Measurements from ENCODE around the gene HYDIN. TPM values are rescaled to one million over a fixed set of nuclear protein-coding genes. Genes with fewer than 3 reads are reported as not detected.
"Not testable (repeated sequence)": the region's sequence is repeated elsewhere in the genome, so short reads cannot be mapped to it uniquely, and the experiment has no call there.

The HYDIN gene
- total and polyA plus RNA-seq, 4 experiments from 2014 or later = not detected

DNA sequence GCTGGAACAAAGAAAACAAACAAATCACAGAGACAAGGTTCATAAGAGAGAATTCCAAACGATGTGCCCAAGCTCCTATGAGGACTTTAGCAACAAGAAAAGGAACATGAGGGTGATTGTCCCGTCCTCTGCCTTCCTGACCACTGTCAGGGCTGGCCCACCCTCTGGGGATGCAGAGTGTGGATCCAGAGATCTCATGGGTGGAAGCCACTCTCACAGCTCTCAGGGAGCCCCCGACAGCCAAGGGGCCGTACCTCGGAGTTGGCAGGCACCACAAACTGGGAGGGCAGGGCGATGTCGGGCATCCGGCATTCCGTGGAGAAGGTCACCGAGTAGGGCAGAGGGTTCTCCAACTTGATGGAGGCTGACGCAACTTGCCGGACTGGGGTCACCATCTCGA is 412.4 kb downstream of the HYDIN start:
- H3K4me3 Mint-ChIP-seq; H3K9me3 Mint-ChIP-seq; H3K4me1 Mint-ChIP-seq; H3K9me3 ChIP-seq (ENCODE audit: control insufficient read depth in 1 of 2, low read length in 2 of 2); H3K4me3 ChIP-seq (ENCODE audit: low read length in 2 of 2); H3K27me3 ChIP-seq (ENCODE audit: insufficient read depth, low read length); H3K27me3 Mint-ChIP-seq; H3K27ac Mint-ChIP-seq; H3K36me3 Mint-ChIP-seq; CTCF ChIA-PET (ENCODE audit: partially characterized antibody); DNase-seq; H3K4me1 ChIP-seq (ENCODE audit: insufficient read depth, low read length); H3K27ac ChIP-seq (ENCODE audit: low read depth, low read length); POLR2A ChIA-PET (ENCODE audit: partially characterized antibody); H3K36me3 ChIP-seq (ENCODE audit: insufficient read depth, low read length); intact Hi-C loops (cut with micrococcal nuclease): not testable (repeated sequence)

- H3K27me3 Mint-ChIP-seq = peaks cover 12 to 27% of the 10 kb centered on the region in 2 donors
- no peak overlapping the region for H3K27ac Mint-ChIP-seq
- H3K36me3 Mint-ChIP-seq = no peaks in the 10 kb centered on the region
- POLR2A ChIA-PET (ENCODE audit: partially characterized antibody) = interaction anchor here (1.0 kb wide), 1 partner anchor 8 kb away, joined by 4 read pairs; no protein-coding TSS in a partner anchor
- CTCF ChIA-PET (ENCODE audit: partially characterized antibody) = no interaction called here
- peaks cover 0 to 2% (median 0%) of the 10 kb centered on the region in 8 donors for H3K9me3 Mint-ChIP-seq
- no peak overlapping the region for H3K4me3 Mint-ChIP-seq
- intact Hi-C loops (cut with micrococcal nuclease) = loop anchor here (10.0 kb wide), 1 partner anchor 755 kb away; no protein-coding TSS in a partner anchor
- H3K36me3 ChIP-seq (ENCODE audit: insufficient read depth, low read length) = no peaks in the 10 kb centered on the region
- H3K4me1 ChIP-seq (ENCODE audit: insufficient read depth, low read length) = no peaks in the 10 kb centered on the region
- H3K9me3 ChIP-seq (ENCODE audit: control insufficient read depth in 1 of 2, low read length in 2 of 2) = no peaks in the 10 kb centered on the region
- no peak for DNase-seq
- H3K4me1 Mint-ChIP-seq = no peaks in the 10 kb centered on the region
- peaks cover 11% of the 10 kb centered on the region for H3K27me3 ChIP-seq (ENCODE audit: insufficient read depth, low read length)
- no peak overlapping the region for H3K4me3 ChIP-seq (ENCODE audit: low read length in 2 of 2)
- no peak overlapping the region for H3K27ac ChIP-seq (ENCODE audit: low read depth, low read length)
Measured at GRCh38 chr16:70809392-70810060, 421.0 kb downstream of the HYDIN start.

GRCh38 chr16:70808371-70808770 is 422.2 kb downstream of the HYDIN start:
- peaks cover 12 to 27% of the 10 kb centered on the region in 2 donors for H3K27me3 Mint-ChIP-seq
- Histone ChIP-seq H3K27me3 (ENCODE audit: insufficient read depth, low read length) (peaks cover 11% of the 10 kb centered on the region), H3K27ac (ENCODE audit: low read depth, low read length) (no peak overlapping the region), H3K4me1 (ENCODE audit: insufficient read depth, low read length) (no peaks in the 10 kb centered on the region), H3K36me3 (ENCODE audit: insufficient read depth, low read length) (no peaks in the 10 kb centered on the region), H3K4me3 (ENCODE audit: low read length in 2 of 2) (no peak overlapping the region), H3K9me3 (ENCODE audit: control insufficient read depth in 1 of 2, low read length in 2 of 2) (no peaks in the 10 kb centered on the region)
- peaks cover 0 to 8% (median 0%) of the 10 kb centered on the region in 8 donors for H3K9me3 Mint-ChIP-seq
- H3K27ac Mint-ChIP-seq = peak overlapping the region in 1 of 7 donors; percentile 73
- ChIA-PET POLR2A (ENCODE audit: partially characterized antibody) (no interaction called here), CTCF (ENCODE audit: partially characterized antibody) (no interaction called here)
- no peak overlapping the region for H3K4me3 Mint-ChIP-seq
- intact Hi-C loops (cut with micrococcal nuclease) = loop anchor here (10.0 kb wide), 1 partner anchor 756 kb away; no protein-coding TSS in a partner anchor
- H3K36me3 Mint-ChIP-seq = no peaks in the 10 kb centered on the region
- DNase-seq = no peak
- no peaks in the 10 kb centered on the region for H3K4me1 Mint-ChIP-seq

- POLR2A ChIA-PET (ENCODE audit: partially characterized antibody) = no interaction called here
- intact Hi-C loops (cut with micrococcal nuclease) = loop anchor here (10.0 kb wide), 1 partner anchor 759 kb away; no protein-coding TSS in a partner anchor
- Histone ChIP-seq H3K4me3 (ENCODE audit: low read length in 2 of 2) (no peak overlapping the region), H3K27me3 (ENCODE audit: insufficient read depth, low read length) (peaks cover 11% of the 10 kb centered on the region), H3K36me3 (ENCODE audit: insufficient read depth, low read length) (no peaks in the 10 kb centered on the region), H3K27ac (ENCODE audit: low read depth, low read length) (no peak overlapping the region), H3K9me3 (ENCODE audit: control insufficient read depth in 1 of 2, low read length in 2 of 2) (no peaks in the 10 kb centered on the region), H3K4me1 (ENCODE audit: insufficient read depth, low read length) (peaks cover 6% of the 10 kb centered on the region)
- Mint-ChIP-seq H3K4me1 (peaks cover 3 to 11% (median 7%) of the 10 kb centered on the region in 4 donors), H3K27me3 (peaks cover 12 to 27% of the 10 kb centered on the region in 2 donors), H3K27ac (no peak overlapping the region), H3K36me3 (peaks cover 0 to 3% of the 10 kb centered on the region in 2 donors), H3K9me3 (peaks cover 0 to 8% (median 0%) of the 10 kb centered on the region in 8 donors), H3K4me3 (no peak overlapping the region)
- no peak for DNase-seq
- CTCF ChIA-PET (ENCODE audit: partially characterized antibody) = no interaction called here
Measured at GRCh38 chr16:70805787-70806186, 424.7 kb downstream of the HYDIN start.

DNA sequence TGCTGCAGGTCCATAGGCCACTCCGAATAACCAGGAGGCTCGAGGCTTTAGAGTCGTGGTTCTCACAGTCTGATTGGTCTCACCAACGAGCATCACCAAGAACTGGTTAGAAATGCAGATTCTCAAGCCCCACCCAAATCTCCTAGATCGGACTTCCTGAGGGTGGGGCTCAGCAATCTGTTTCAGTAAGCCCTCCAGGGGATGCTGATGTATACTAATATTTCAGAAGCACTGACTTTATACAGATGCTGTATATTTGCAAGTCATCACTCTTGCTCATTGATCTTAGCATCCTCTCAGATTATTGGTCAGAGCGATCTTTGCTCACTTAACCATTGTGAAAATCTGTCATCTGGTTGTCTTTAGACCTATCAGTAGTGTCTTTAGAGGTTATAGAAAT is 425.1 kb downstream of the HYDIN start:
- intact Hi-C loops (cut with micrococcal nuclease) = loop anchor here (10.0 kb wide), 1 partner anchor 759 kb away; no protein-coding TSS in a partner anchor
- Mint-ChIP-seq H3K4me1 (peaks cover 6 to 15% (median 9%) of the 10 kb centered on the region in 4 donors), H3K9me3 (peaks cover 0 to 8% (median 0%) of the 10 kb centered on the region in 8 donors), H3K4me3 (no peak overlapping the region), H3K27ac (no peak overlapping the region), H3K36me3 (peaks cover 0 to 6% of the 10 kb centered on the region in 2 donors), H3K27me3 (peaks cover 11 to 26% of the 10 kb centered on the region in 2 donors)
- H3K9me3 ChIP-seq (ENCODE audit: control insufficient read depth in 1 of 2, low read length in 2 of 2) = no peaks in the 10 kb centered on the region
- ChIA-PET CTCF (ENCODE audit: partially characterized antibody) (no interaction called here), POLR2A (ENCODE audit: partially characterized antibody) (no interaction called here)
- no peaks in the 10 kb centered on the region for H3K36me3 ChIP-seq (ENCODE audit: insufficient read depth, low read length)
- H3K4me3 ChIP-seq (ENCODE audit: low read length in 2 of 2) = no peak overlapping the region
- no peak overlapping the region for H3K27ac ChIP-seq (ENCODE audit: low read depth, low read length)
- no peak for DNase-seq
- peaks cover 11% of the 10 kb centered on the region for H3K27me3 ChIP-seq (ENCODE audit: insufficient read depth, low read length)
- peaks cover 7% of the 10 kb centered on the region for H3K4me1 ChIP-seq (ENCODE audit: insufficient read depth, low read length)

DNA sequence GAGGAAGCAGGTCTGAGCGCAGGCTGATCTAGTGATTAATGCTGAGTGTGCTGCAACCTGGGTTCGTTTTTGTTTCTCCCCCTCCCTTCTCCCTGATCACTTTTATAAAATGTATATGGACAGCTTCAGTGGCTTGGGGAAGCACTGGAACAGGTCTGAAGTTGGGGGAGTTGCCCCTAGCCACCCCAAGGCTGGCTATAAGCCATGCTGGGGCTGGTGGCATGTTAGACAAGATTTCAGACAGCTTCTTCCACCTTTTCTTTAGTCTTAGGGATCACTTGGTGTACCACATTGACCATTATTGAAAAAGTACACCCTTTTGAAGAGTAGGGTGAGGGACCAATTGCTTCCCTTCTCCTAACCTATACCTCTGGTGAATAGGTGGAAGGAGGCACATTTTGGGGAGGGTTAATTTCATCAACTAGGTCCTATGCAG is 425.8 kb downstream of the HYDIN start:
- ChIA-PET POLR2A (ENCODE audit: partially characterized antibody) (no interaction called here), CTCF (ENCODE audit: partially characterized antibody) (no interaction called here)
- Histone ChIP-seq H3K27ac (ENCODE audit: low read depth, low read length) (no peak overlapping the region), H3K9me3 (ENCODE audit: control insufficient read depth in 1 of 2, low read length in 2 of 2) (no peaks in the 10 kb centered on the region), H3K4me1 (ENCODE audit: insufficient read depth, low read length) (peaks cover 14% of the 10 kb centered on the region), H3K36me3 (ENCODE audit: insufficient read depth, low read length) (no peaks in the 10 kb centered on the region), H3K27me3 (ENCODE audit: insufficient read depth, low read length) (peaks cover 11% of the 10 kb centered on the region), H3K4me3 (ENCODE audit: low read length in 2 of 2) (no peak overlapping the region)
- H3K9me3 Mint-ChIP-seq = peaks cover 0 to 8% (median 0%) of the 10 kb centered on the region in 8 donors
- H3K36me3 Mint-ChIP-seq = peaks cover 0 to 9% of the 10 kb centered on the region in 2 donors
- H3K27me3 Mint-ChIP-seq = peaks cover 8 to 21% of the 10 kb centered on the region in 2 donors
- intact Hi-C loops (cut with micrococcal nuclease) = loop anchor here (10.0 kb wide), 1 partner anchor 760 kb away; no protein-coding TSS in a partner anchor
- DNase-seq = no peak
- H3K4me3 Mint-ChIP-seq = no peak overlapping the region
- H3K4me1 Mint-ChIP-seq = peaks cover 11 to 22% (median 16%) of the 10 kb centered on the region in 4 donors
- no peak overlapping the region for H3K27ac Mint-ChIP-seq

- intact Hi-C loops (cut with micrococcal nuclease) = loop anchor here (10.0 kb wide), 1 partner anchor 761 kb away; no protein-coding TSS in a partner anchor
Measured at GRCh38 chr16:70804153-70804733, 426.3 kb downstream of the HYDIN start.

More at GRCh38 chr16:70804153-70804733, 426.3 kb downstream of the HYDIN start:
- no peak overlapping the region for H3K27ac ChIP-seq (ENCODE audit: low read depth, low read length)
- no peak for DNase-seq
- Mint-ChIP-seq H3K27me3 (peaks cover 8 to 17% of the 10 kb centered on the region in 2 donors), H3K9me3 (peaks cover 0 to 8% (median 0%) of the 10 kb centered on the region in 8 donors), H3K27ac (no peak overlapping the region), H3K36me3 (peaks cover 0 to 9% of the 10 kb centered on the region in 2 donors), H3K4me3 (no peak overlapping the region), H3K4me1 (peaks cover 13 to 27% (median 20%) of the 10 kb centered on the region in 4 donors)
- peaks cover 7% of the 10 kb centered on the region for H3K27me3 ChIP-seq (ENCODE audit: insufficient read depth, low read length)
- H3K4me3 ChIP-seq (ENCODE audit: low read length in 2 of 2) = no peak overlapping the region
- H3K9me3 ChIP-seq (ENCODE audit: control insufficient read depth in 1 of 2, low read length in 2 of 2) = no peaks in the 10 kb centered on the region
- ChIA-PET CTCF (ENCODE audit: partially characterized antibody) (no interaction called here), POLR2A (ENCODE audit: partially characterized antibody) (no interaction called here)
- no peaks in the 10 kb centered on the region for H3K36me3 ChIP-seq (ENCODE audit: insufficient read depth, low read length)
- peaks cover 19% of the 10 kb centered on the region for H3K4me1 ChIP-seq (ENCODE audit: insufficient read depth, low read length)

All from CD4-positive, alpha-beta memory T cell (primary cell).